GM19438 (cell line): Measurements from ENCODE around the gene EPHB1.

Source experiments
- ATAC-seq: cut with Tn5 transposase; IDR thresholded peaks from one replicate; pipeline ENCODE4 v1.9.1; 2021; ENCODE audit warnings: low read depth; ENCODE audit not compliant: unreplicated experiment

Gene EPHB1

GRCh38 chr3:135068011-135068410 lies 273.0 kb downstream of the EPHB1 start:
- no peak for ATAC-seq

GRCh38 chr3:135069406-135069805 lies 274.3 kb downstream of the EPHB1 start:
- no peak for ATAC-seq

GRCh38 chr3:135071483-135071882 lies 276.4 kb downstream of the EPHB1 start:
- no peak for ATAC-seq

GRCh38 chr3:135072431-135072830 lies 277.4 kb downstream of the EPHB1 start:
- ATAC-seq, result no peak

- ATAC-seq, result no peak
These were observed 280.1 kb downstream of the EPHB1 start for GRCh38 chr3:135075157-135075556.

- ATAC-seq, result no peak
These were observed 281.3 kb downstream of the EPHB1 start for GRCh38 chr3:135076341-135076740.

GRCh38 chr3:135077186-135077585 lies 282.1 kb downstream of the EPHB1 start:
- no peak for ATAC-seq

GRCh38 chr3:135078283-135078682 lies 283.2 kb downstream of the EPHB1 start:
- no peak for ATAC-seq

- no peak for ATAC-seq
These were observed 284.0 kb downstream of the EPHB1 start for GRCh38 chr3:135079095-135079494.

GRCh38 chr3:135081451-135081850 lies 286.4 kb downstream of the EPHB1 start:
- ATAC-seq, result no peak

- ATAC-seq, result no peak
These were observed 286.9 kb downstream of the EPHB1 start for GRCh38 chr3:135081856-135082434.

GRCh38 chr3:135082706-135083105 lies 287.6 kb downstream of the EPHB1 start:
- no peak for ATAC-seq

- ATAC-seq, result no peak
These were observed 288.1 kb downstream of the EPHB1 start for GRCh38 chr3:135083179-135083578.

GRCh38 chr3:135083756-135084155 lies 288.7 kb downstream of the EPHB1 start:
- ATAC-seq, result no peak

- no peak for ATAC-seq
These were observed 289.3 kb downstream of the EPHB1 start for GRCh38 chr3:135084405-135084804.

- ATAC-seq, result no peak
These were observed 289.9 kb downstream of the EPHB1 start for GRCh38 chr3:135084976-135085375.

- ATAC-seq, result no peak
These were observed 290.8 kb downstream of the EPHB1 start for GRCh38 chr3:135085652-135086436.

GRCh38 chr3:135087782-135088181 lies 292.7 kb downstream of the EPHB1 start:
- ATAC-seq, result no peak

GRCh38 chr3:135089451-135089850 lies 294.4 kb downstream of the EPHB1 start:
- ATAC-seq, result no peak

GRCh38 chr3:135090020-135090717 lies 295.1 kb downstream of the EPHB1 start:
- ATAC-seq, result no peak

GRCh38 chr3:135091946-135092345 lies 296.9 kb downstream of the EPHB1 start:
- ATAC-seq, result no peak

- ATAC-seq, result no peak
These were observed 298.1 kb downstream of the EPHB1 start for GRCh38 chr3:135093121-135093520.
